ENCODE results near the gene CISH.

Gene CISH

DNA sequence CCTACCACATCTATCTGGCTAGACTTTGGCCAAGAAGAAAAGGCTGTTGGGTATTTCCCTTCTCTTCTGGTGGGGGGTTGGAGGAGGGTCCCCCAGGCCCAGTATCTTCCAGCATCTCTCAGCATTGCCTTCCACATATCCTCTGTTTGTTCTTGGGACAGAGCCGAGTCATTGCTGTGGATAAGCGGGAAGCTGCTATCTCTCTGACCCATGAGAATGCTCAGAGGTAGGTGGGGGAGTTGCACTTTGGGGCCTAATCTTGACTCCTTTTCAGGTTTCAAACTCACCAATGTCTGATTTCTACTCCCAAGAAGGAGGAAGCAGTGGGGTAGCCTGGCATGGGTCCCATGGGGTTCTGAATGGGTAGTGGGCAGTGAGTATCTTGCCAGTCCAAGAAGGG lies 34.2 kb downstream of the CISH start:
- no peak for DNase-seq (ENCODE audit: low read depth)
- no peak for TF ChIP-seq CTCF (IDR thresholded peaks at IDR 0.05; ENCODE audit: low read depth, low read length, missing control alignments)
- no peak overlapping the region for H3K4me3 ChIP-seq (ENCODE audit: low read depth, low read length)
- in situ Hi-C loops (cut with HindIII; ENCODE audit: low sequenced_read_pairs): no loop called here

DNA sequence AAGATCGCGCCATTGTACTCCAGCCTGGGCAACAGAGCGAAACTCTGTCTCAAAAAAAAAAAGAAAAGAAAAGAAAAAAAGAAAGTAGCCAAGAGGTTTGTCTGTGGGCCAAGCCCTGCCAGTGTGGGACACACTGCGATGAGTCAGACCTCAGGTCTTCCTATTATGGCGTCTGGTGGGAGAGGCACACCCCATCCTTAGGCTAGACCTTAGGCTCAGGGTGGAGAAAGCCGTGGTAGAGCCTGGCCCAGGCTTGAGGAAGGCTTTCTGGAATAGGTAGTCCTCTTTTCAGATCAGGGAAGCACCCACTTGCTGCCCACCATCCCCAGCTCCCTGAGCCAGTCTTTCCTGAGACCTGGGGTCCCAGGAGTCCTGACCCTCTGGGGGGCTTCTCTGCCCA lies 36.2 kb downstream of the CISH start:
- TF ChIP-seq CTCF (IDR thresholded peaks at IDR 0.05; ENCODE audit: low read depth, low read length, missing control alignments): no peak
- DNase-seq (ENCODE audit: low read depth): no peak
- in situ Hi-C loops (cut with HindIII; ENCODE audit: low sequenced_read_pairs): no loop called here
- H3K4me3 ChIP-seq (ENCODE audit: low read depth, low read length): no peak overlapping the region

DNA sequence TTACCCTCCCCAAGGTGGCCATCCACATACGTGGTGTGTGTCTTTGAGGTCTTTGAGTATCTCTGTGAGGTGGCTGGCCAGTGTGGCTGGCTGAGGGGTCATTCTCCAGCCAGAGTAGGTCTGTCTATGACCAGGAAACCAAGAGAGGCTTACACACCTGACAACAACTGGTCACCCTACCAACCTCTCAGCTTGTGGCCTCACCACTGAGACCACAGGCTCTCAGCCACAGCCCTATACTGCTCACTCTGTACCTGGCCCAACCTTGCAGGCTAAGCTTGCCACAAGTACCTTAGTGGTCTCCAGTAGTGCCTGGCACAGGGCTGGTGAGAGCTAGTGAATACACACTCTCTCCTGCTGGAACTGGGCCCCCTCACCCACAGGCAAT lies 37.1 kb downstream of the CISH start:
- DNase-seq (ENCODE audit: low read depth): no peak
- TF ChIP-seq CTCF (IDR thresholded peaks at IDR 0.05; ENCODE audit: low read depth, low read length, missing control alignments): no peak
- no peak overlapping the region for H3K4me3 ChIP-seq (ENCODE audit: low read depth, low read length)
- in situ Hi-C loops (cut with HindIII; ENCODE audit: low sequenced_read_pairs): loop anchor here (5.0 kb wide), 1 partner anchor 33 kb away; no protein-coding TSS in a partner anchor

GRCh38 chr3:50573566-50574443 lies 37.8 kb downstream of the CISH start:
- H3K4me3 ChIP-seq (ENCODE audit: low read depth, low read length): no peak overlapping the region
- in situ Hi-C loops (cut with HindIII; ENCODE audit: low sequenced_read_pairs): loop anchor here (5.0 kb wide), 1 partner anchor 33 kb away; no protein-coding TSS in a partner anchor
- no peak for TF ChIP-seq CTCF (IDR thresholded peaks at IDR 0.05; ENCODE audit: low read depth, low read length, missing control alignments)
- DNase-seq (ENCODE audit: low read depth): no peak

DNA sequence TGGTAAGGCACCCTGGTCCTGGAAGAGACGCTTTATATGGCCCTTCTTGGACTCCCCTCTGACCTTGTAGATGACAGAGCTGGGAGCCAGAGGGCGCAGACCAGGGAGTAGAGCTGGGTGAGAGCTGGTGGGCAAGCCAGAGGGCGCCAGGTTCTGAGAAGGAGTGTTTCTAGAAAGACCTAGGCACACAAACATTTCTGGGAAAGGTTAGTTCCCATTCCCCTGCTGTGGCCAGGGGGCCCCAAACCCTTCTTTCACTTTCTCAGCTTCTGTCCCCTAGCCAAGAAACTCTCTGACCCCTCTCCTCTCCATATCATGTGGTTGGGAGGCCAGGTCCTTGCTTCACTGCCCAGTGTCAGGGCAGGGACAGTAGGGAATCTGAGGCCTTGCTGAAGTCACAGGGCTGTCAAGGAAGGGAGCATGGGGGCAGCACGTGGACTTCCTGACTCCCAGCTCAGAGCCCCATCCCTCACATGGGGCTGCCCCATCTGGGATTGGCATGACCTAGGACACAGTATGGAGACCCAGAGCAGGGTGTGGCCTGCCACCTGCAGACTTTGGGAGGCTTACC lies 38.7 kb downstream of the CISH start:
- no peak for TF ChIP-seq CTCF (IDR thresholded peaks at IDR 0.05; ENCODE audit: low read depth, low read length, missing control alignments)
- in situ Hi-C loops (cut with HindIII; ENCODE audit: low sequenced_read_pairs): loop anchor here (5.0 kb wide), 1 partner anchor 34 kb away; no protein-coding TSS in a partner anchor
- DNase-seq (ENCODE audit: low read depth): no peak
- H3K4me3 ChIP-seq (ENCODE audit: low read depth, low read length): no peak overlapping the region

DNA sequence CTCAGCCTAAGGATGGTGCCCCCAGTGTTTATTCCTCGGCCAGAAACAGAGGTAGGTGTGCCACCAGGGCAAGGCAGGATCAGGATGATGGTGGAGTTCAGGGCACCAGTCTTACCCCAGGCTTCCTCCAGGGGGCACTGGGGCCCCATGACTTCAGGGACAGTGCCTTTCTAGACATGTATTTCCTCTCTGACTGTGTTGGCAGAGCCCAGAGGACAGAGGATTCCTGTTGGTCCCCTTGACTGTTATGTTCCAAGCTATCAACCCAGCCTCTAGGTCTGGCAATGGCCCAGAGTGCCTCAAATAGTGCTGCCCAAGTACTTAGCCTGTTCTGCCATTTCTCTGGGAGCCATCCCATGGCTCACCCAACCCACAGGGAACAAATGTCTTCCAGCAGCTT lies 39.4 kb downstream of the CISH start:
- H3K4me3 ChIP-seq (ENCODE audit: low read depth, low read length): no peak overlapping the region
- TF ChIP-seq CTCF (IDR thresholded peaks at IDR 0.05; ENCODE audit: low read depth, low read length, missing control alignments): peak; percentile 88
- in situ Hi-C loops (cut with HindIII; ENCODE audit: low sequenced_read_pairs): loop anchor here (5.0 kb wide), 1 partner anchor 35 kb away; no protein-coding TSS in a partner anchor
- DNase-seq (ENCODE audit: low read depth): peak; percentile 35
